ENCODE data around the gene HOMER2.

HOMER2 gene

GRCh38 chr15:82950746-82951370 is 1.7 kb downstream of the HOMER2 start:
- FAIRE-seq: no peak
- no peak for DNase-seq (ENCODE audit: insufficient read length, low spot score)
- TF ChIP-seq CTCF (IDR thresholded peaks at IDR 0.05; ENCODE audit: insufficient read depth, missing control alignments): no peak

- no peak for TF ChIP-seq CTCF (IDR thresholded peaks at IDR 0.05; ENCODE audit: insufficient read depth, missing control alignments)
- no peak for FAIRE-seq
- no peak for DNase-seq (ENCODE audit: insufficient read length, low spot score)
Observed at GRCh38 chr15:82950295-82950694, 2.2 kb downstream of the HOMER2 start.

- FAIRE-seq (no peak), DNase-seq (ENCODE audit: insufficient read length, low spot score) (no peak)
- TF ChIP-seq CTCF (IDR thresholded peaks at IDR 0.05; ENCODE audit: insufficient read depth, missing control alignments): no peak
Observed at GRCh38 chr15:82946155-82946701, 6.3 kb downstream of the HOMER2 start.

GRCh38 chr15:82945326-82945725 is 7.2 kb downstream of the HOMER2 start:
- FAIRE-seq (no peak), DNase-seq (ENCODE audit: insufficient read length, low spot score) (no peak)
- no peak for TF ChIP-seq CTCF (IDR thresholded peaks at IDR 0.05; ENCODE audit: insufficient read depth, missing control alignments)

GRCh38 chr15:82944821-82945220 is 7.7 kb downstream of the HOMER2 start:
- TF ChIP-seq CTCF (IDR thresholded peaks at IDR 0.05; ENCODE audit: insufficient read depth, missing control alignments): no peak
- FAIRE-seq: no peak
- DNase-seq (ENCODE audit: insufficient read length, low spot score): no peak

- no peak for DNase-seq (ENCODE audit: insufficient read length, low spot score)
- FAIRE-seq: no peak
- no peak for TF ChIP-seq CTCF (IDR thresholded peaks at IDR 0.05; ENCODE audit: insufficient read depth, missing control alignments)
Observed at GRCh38 chr15:82944056-82944455, 8.5 kb downstream of the HOMER2 start.

GRCh38 chr15:82943176-82943575 is 9.3 kb downstream of the HOMER2 start:
- FAIRE-seq (no peak), DNase-seq (ENCODE audit: insufficient read length, low spot score) (no peak)
- no peak for TF ChIP-seq CTCF (IDR thresholded peaks at IDR 0.05; ENCODE audit: insufficient read depth, missing control alignments)

Data from D721Med (cell line).